Measurements from ENCODE around the gene OTOA. TPM values are rescaled to one million over a fixed set of nuclear protein-coding genes. Genes with fewer than 3 reads are reported as not detected.

Gene OTOA
- total RNA-seq, result not detected in 2 replicates

DNA sequence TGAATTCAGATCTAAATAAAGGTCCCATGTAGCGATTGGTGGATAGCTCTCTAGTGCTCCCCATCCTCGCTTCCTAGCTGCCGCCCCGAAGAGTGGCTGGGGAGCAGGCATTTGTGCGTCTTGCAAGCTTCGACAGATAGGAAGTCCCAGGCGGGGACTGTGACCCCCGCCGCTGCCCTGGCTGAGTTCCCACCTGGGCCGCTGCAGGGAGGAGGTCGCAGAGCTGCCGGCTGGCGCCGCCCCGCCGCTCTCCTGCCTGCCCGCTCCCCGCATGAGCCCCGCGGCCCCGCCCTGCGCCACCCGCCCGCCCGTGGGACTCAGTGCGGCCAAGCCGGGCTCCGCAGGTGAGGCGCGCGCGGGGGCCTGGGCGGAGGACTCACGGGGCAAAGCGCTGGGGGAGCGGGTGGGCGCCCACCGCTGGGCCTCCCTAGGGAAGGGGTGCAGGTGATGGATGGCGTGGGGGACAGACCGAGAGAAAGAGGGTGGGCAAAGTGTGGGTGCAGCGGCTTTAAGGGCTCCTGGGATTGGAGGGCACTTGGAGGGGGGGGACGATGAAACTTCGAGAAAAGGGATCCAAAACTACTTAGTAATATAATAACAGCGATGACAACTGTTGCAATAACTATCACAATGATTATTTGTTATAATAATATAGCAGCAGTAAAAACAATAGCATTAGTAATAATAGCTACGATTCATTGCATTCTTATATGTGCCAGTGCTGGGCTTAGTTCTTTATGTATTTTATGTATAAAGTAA is at the start of gene OTOA:
Gene OTOA, plus strand, starts transcription at position 80 of the 759 bp plus-strand sequence. CDS start 14,547 bp downstream, outside the sequence.

GRCh38 chr16:21652453-21652852 is 11.3 kb upstream of the OTOA start, which contains the start of gene IGSF6:
Gene IGSF6 (minus strand): TSS chr16:21652608. CDS start chr16:21652598, 10 bp downstream.

Other genes starting within 250 kb of the OTOA start
- gene METTL9, start 64.4 kb upstream of the OTOA start, total RNA-seq, result 146 and 166 TPM in 2 replicates
- gene IGSF6, start 11.4 kb upstream of the OTOA start, total RNA-seq, result not detected in 2 replicates
- gene NPIPB4, start 193.8 kb downstream of the OTOA start, total RNA-seq, result 6.0 and 9.0 TPM in 2 replicates

All from airway epithelial cell (primary cell).